ENCODE measurements around the gene CD84.

- TF ChIP-seq, protein P1, sequence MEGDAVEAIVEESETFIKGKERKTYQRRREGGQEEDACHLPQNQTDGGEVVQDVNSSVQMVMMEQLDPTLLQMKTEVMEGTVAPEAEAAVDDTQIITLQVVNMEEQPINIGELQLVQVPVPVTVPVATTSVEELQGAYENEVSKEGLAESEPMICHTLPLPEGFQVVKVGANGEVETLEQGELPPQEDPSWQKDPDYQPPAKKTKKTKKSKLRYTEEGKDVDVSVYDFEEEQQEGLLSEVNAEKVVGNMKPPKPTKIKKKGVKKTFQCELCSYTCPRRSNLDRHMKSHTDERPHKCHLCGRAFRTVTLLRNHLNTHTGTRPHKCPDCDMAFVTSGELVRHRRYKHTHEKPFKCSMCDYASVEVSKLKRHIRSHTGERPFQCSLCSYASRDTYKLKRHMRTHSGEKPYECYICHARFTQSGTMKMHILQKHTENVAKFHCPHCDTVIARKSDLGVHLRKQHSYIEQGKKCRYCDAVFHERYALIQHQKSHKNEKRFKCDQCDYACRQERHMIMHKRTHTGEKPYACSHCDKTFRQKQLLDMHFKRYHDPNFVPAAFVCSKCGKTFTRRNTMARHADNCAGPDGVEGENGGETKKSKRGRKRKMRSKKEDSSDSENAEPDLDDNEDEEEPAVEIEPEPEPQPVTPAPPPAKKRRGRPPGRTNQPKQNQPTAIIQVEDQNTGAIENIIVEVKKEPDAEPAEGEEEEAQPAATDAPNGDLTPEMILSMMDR (conservative IDR thresholded peaks at IDR 0.05; ENCODE audit: low read depth, low read length): peak; percentile 68
- TF ChIP-seq EZH2 (IDR thresholded peaks at IDR 0.05; ENCODE audit: borderline replicate concordance, low read depth, low read length, poor library complexity, severe bottlenecking): no peak
These were observed 39.5 kb upstream of the CD84 start for GRCh38 chr1:160618763-160619274.
